Astrocyte (in vitro differentiated cells and primary cell): ENCODE data around the gene NCBP2L.

Experiments
- EZH2 ChIP-seq: IDR thresholded peaks from 2 replicates; pipeline ENCODE4 v1.6.1; 2012; ENCODE audit warnings: mild to moderate bottlenecking, low read length, inconsistent platforms; ENCODE audit not compliant: insufficient read depth
- TF ChIP-seq, protein P1 (sequence below): IDR thresholded peaks from 2 replicates; pipeline ENCODE4 v1.5.1; 2011; ENCODE audit warnings: low read depth, mild to moderate bottlenecking, inconsistent platforms, low read length, moderate library complexity; ENCODE audit not compliant: insufficient read depth

DNA sequence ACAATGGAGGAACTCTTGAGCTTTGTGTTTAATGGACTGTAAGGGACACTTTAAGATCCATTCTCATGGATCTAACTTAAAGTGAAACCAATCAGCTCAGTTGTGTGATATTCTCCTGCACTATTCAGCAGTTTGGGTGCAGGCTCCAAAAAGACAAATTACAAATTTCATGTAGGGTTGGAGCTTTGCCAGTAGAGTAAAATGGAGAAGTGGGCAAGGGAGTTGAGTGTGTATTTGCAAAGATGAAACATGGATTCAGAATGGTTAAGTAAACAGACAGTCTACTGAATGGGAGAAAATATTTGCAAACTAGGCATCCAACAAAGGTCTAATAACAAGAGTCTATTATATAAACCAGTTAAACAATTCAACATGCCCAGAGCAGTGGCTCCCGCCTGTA lies 26.9 kb downstream of the NCBP2L start:
- TF ChIP-seq, protein P1, sequence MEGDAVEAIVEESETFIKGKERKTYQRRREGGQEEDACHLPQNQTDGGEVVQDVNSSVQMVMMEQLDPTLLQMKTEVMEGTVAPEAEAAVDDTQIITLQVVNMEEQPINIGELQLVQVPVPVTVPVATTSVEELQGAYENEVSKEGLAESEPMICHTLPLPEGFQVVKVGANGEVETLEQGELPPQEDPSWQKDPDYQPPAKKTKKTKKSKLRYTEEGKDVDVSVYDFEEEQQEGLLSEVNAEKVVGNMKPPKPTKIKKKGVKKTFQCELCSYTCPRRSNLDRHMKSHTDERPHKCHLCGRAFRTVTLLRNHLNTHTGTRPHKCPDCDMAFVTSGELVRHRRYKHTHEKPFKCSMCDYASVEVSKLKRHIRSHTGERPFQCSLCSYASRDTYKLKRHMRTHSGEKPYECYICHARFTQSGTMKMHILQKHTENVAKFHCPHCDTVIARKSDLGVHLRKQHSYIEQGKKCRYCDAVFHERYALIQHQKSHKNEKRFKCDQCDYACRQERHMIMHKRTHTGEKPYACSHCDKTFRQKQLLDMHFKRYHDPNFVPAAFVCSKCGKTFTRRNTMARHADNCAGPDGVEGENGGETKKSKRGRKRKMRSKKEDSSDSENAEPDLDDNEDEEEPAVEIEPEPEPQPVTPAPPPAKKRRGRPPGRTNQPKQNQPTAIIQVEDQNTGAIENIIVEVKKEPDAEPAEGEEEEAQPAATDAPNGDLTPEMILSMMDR: no peak
- no peak for TF ChIP-seq EZH2
